Measurements from ENCODE around the gene RXRB. TPM values are rescaled to one million over a fixed set of nuclear protein-coding genes. Genes with fewer than 3 reads are reported as not detected.

RXRB gene
- total RNA-seq, 1 donor from 2014 or later, result 15.0 TPM

DNA sequence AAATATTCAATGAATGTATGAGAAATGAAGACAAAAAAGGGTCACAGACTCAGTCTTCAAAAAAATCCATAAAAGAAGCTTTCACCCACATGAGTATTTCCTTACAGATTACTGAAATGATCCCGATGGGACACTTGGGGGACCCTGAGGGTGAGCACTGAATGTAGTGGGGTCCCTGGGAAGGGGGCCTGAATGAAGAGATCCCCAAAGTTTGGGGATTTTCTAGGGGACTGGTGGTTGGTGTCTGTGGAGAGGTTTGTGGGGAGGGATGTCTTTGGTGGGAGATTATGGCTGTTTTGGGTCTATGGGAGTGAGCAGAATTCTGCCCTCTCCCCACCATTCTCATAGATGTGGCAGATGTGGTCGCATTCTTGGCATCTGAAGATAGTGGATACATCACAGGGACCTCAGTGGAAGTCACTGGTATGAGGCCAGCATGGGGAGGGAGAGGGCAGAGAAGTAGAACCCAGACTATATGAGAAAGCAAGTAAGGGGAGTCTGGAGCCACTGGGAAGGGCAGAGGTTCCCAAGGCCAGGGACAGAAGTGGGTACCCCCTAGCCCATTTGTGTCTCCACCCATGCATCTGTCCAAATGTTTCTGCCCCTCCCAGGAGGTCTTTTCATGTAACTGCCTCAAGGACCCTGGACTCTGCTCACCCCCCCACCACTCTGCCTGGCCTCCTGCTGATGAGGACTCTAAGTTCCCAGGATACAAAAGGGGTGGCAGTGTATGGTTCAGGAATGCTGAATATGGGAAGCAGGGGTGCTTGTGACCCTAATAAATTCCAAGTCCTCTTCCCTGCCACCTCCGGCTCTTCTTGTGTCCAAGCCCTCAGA lies 5.8 kb upstream of the RXRB start:
- no peak overlapping the region for H3K4me3 ChIP-seq (ENCODE audit: low read depth, low read length)
- DNase-seq (ENCODE audit: low read depth), result no peak
- TF ChIP-seq, protein P1, sequence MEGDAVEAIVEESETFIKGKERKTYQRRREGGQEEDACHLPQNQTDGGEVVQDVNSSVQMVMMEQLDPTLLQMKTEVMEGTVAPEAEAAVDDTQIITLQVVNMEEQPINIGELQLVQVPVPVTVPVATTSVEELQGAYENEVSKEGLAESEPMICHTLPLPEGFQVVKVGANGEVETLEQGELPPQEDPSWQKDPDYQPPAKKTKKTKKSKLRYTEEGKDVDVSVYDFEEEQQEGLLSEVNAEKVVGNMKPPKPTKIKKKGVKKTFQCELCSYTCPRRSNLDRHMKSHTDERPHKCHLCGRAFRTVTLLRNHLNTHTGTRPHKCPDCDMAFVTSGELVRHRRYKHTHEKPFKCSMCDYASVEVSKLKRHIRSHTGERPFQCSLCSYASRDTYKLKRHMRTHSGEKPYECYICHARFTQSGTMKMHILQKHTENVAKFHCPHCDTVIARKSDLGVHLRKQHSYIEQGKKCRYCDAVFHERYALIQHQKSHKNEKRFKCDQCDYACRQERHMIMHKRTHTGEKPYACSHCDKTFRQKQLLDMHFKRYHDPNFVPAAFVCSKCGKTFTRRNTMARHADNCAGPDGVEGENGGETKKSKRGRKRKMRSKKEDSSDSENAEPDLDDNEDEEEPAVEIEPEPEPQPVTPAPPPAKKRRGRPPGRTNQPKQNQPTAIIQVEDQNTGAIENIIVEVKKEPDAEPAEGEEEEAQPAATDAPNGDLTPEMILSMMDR (conservative IDR thresholded peaks at IDR 0.05; ENCODE audit: low read depth, low read length), result no peak

DNA sequence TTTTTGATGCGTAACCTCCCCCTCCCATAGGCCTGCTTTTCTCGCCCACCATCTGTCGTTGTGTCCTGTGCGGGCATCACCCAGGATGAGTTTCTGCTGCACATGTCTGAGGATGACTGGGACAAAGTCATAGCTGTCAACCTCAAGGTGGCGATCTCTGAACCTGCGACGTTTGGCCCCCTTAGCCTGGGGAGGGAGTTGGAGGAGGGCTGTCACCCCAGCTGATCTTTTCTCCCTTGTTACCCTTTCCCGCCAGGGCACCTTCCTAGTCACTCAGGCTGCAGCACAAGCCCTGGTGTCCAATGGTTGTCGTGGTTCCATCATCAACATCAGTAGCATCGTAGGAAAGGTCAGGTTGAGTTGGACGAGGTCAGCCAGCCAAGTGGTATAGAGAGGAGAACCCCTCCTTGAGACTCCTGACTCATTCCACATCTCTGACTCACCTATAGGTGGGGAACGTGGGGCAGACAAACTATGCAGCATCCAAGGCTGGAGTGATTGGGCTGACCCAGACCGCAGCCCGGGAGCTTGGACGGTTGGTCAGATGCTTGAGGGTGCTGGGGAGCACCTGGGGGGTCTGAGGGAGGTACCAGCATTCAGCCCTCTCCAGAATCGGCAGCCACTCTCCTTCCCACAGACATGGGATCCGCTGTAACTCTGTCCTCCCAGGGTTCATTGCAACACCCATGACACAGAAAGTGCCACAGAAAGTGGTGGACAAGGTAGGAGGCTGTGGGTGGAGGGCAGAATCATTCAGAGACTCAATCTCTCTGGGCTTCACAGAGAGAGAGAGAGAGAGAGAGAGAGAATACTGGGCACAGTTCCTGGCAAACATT lies 4.9 kb upstream of the RXRB start:
- DNase-seq (ENCODE audit: low read depth), result no peak
- TF ChIP-seq, protein P1 (conservative IDR thresholded peaks at IDR 0.05; ENCODE audit: low read depth, low read length), result peak; percentile 17
- H3K4me3 ChIP-seq (ENCODE audit: low read depth, low read length), result peak overlapping the region; percentile 87

DNA sequence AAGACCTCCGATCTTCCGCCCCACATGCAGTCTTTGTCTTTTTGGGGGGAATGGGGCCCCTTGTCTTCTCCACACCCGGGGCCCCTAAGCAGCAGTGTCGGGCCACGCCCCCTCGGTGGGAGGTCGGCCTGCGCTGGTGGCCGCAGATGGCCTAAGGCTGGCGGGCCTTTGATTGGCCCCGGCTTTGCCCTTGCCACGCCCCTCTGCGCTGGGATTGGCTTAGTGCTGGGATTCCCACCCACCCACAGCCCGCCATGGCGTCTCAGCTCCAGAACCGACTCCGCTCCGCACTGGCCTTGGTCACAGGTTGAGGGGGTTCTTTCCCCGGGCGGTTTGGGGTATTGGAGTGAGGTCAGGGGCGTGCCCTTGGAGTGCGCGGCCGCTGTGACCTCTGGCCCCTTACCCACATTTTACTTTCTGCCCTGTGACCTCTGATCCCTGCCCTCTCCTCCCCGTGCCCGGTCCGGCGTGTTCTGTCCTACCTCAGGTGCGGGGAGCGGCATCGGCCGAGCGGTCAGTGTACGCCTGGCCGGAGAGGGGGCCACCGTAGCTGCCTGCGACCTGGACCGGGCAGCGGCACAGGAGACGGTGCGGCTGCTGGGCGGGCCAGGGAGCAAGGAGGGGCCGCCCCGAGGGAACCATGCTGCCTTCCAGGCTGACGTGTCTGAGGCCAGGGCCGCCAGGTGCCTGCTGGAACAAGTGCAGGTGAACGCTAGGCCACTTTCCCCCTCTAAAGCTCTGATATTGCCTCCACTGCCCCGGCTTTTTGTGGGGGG lies 4.1 kb upstream of the RXRB start, which contains the start of gene HSD17B8:
TSS of gene HSD17B8 (plus strand) at position 241 of the 776 bp plus-strand sequence. CDS start at position 255, 14 bp downstream.
- TF ChIP-seq, protein P1 (conservative IDR thresholded peaks at IDR 0.05; ENCODE audit: low read depth, low read length), result no peak
- no peak for DNase-seq (ENCODE audit: low read depth)
- H3K4me3 ChIP-seq (ENCODE audit: low read depth, low read length), result peak within 1 kb of the TSS; percentile 87

DNA sequence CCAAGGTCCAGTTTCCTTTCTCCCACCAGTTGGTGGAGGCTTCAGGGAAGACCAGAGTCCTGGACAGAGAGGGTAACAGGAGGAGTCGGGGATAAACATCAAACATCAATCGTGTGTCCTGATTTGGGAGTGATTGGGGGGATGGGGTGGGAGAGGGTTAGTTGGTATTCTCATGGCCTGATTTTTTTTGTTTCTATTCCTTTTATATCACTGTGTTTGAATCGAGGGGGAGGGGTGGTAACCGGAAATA lies 3.6 kb upstream of the RXRB start:
- peak overlapping the region; percentile 87 for H3K4me3 ChIP-seq (ENCODE audit: low read depth, low read length)
- DNase-seq (ENCODE audit: low read depth), result no peak
- TF ChIP-seq, protein P1 (conservative IDR thresholded peaks at IDR 0.05; ENCODE audit: low read depth, low read length), result no peak

DNA sequence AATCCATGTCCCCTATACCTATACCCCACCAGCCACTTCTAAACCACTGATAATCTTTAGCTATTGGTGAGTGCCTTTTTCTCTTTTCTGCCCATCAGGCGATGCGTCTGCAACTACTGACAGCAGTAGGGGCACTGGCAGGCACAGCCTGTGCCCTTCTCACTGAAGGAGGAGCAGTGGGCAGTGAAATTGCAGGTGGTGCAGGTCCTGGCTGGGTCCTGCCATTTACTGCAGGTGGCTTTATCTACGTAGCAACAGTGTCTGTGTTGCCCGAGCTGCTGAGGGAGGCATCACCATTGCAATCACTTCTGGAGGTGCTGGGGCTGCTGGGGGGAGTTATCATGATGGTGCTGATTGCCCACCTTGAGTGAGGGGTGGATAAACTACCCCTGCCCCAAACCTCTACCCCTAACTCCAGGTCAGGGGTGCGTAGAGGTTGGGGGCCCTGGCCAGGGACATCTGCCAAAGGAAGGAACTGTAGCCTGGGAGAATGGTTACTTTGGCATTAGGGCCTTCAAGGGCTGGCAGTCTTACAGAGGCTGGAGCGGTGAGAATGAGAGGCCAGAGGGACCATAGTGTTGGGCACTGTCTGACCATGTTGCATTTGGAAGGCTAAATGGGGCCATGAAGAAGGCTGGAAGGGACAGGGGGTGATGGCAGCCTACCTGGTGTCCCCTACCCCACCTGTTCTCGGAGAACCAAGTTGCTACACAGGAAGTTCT lies 3.1 kb upstream of the RXRB start:
- H3K4me3 ChIP-seq (ENCODE audit: low read depth, low read length), result no peak overlapping the region
- DNase-seq (ENCODE audit: low read depth), result no peak
- TF ChIP-seq, protein P1 (conservative IDR thresholded peaks at IDR 0.05; ENCODE audit: low read depth, low read length), result no peak

DNA sequence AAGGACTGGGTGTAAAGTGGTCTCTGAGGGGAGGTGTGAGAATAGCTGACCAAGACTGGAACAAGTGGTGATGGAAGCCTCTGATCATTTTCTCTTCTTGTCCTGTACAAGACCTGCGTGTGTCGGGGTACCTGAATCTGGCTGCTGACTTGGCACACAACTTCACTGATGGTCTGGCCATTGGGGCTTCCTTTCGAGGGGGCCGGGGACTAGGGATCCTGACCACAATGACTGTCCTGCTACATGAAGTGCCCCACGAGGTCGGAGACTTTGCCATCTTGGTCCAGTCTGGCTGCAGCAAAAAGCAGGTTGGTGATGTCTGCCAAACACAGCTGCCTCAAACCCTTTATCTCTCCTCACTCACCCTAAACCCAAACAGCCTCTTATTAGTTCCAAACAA lies 2.3 kb upstream of the RXRB start:
- TF ChIP-seq, protein P1 (conservative IDR thresholded peaks at IDR 0.05; ENCODE audit: low read depth, low read length), result no peak
- no peak overlapping the region for H3K4me3 ChIP-seq (ENCODE audit: low read depth, low read length)

More for the DNA sequence above, 2.3 kb upstream of the RXRB start:
- DNase-seq (ENCODE audit: low read depth), result no peak

Measured in epithelial cell of proximal tubule (primary cell).